HepG2 (cell line): ENCODE results near the gene B3GNT5. TPM values are rescaled to one million over a fixed set of nuclear protein-coding genes. Genes with fewer than 3 reads are reported as not detected.

Experiments
- ATAC-seq: fragments of 200-7000 bp; cut with Tn5 transposase; 3 replicates; pipeline ENCODE4 v1.9.1; 2020; ENCODE audit warnings: mild to moderate bottlenecking, moderate library complexity
- BruUV-seq: library from RNA; stranded (reverse); fragments of 400-500 nt; replicated peaks from 2 replicates; lab custom pipeline; 2021; lab: Mats Ljungman, UMichigan
- CTCF ChIA-PET: fragments of 300-600 bp; formaldehyde crosslinking; extraction: SDS; loops from one replicate; lab custom pipeline; 2021; ENCODE audit warnings: low total read pairs, inconsistent platforms, low intra/inter-chr PET ratio; lab: Yijun Ruan, JAX
- POLR2A ChIA-PET: fragments of 350-600 bp; sonication (Branson Sonifier 250); formaldehyde crosslinking; loops from one replicate; lab custom pipeline; 2020; ENCODE audit warnings: antibody characterized with exemption, inconsistent platforms; lab: Yijun Ruan, JAX
- DNase-seq: peaks from one replicate; pipeline ENCODE4 v3.0.0-alpha.2; 2015; ENCODE audit warnings: low spot score
- FAIRE-seq: peaks from 3 replicates; lab custom pipeline; 2011; peaks lifted over from hg19 to GRCh38; lab: Jason Lieb, UNC
- H2AFZ ChIP-seq: one replicate; pipeline ENCODE4 v1.6.1; 2011; ENCODE audit warnings: low read length, inconsistent platforms
- H3K27ac ChIP-seq: fragments of 300-600 bp; 3 replicates; pipeline ENCODE4 v1.8.0; 2011; ENCODE audit warnings: mixed run types, mild to moderate bottlenecking, mixed read lengths, low read length, inconsistent platforms; ENCODE audit not compliant: insufficient read depth; ENCODE audit errors: extremely low read length
- H3K27me3 ChIP-seq, 2 experiments: fragments of 200-600 bp in 1 of 2; 2 replicates in 1 of 2; 3 replicates in 1 of 2; pipeline versions ENCODE4 v1.6.0 to v1.8.0; 2011; ENCODE audit warnings: low read length in 2 of 2, mild to moderate bottlenecking in 2 of 2, moderate library complexity in 2 of 2, inconsistent platforms in 1 of 2; ENCODE audit not compliant: insufficient read depth in 2 of 2, control insufficient read depth in 1 of 2
- H3K36me3 ChIP-seq, 2 experiments: fragments of 200-600 bp in 1 of 2; replicated peaks in 1 of 2; 2 replicates in 1 of 2; 3 replicates in 1 of 2; pipeline versions ENCODE4 v1.5.1 to v1.8.0; 2011; ENCODE audit warnings: low read length in 2 of 2, inconsistent platforms in 1 of 2; ENCODE audit not compliant: insufficient read depth in 2 of 2, control insufficient read depth in 1 of 2
- H3K4me1 ChIP-seq: 2 replicates; pipeline ENCODE4 v1.5.1; 2012; ENCODE audit warnings: low read length, inconsistent platforms; ENCODE audit not compliant: insufficient read depth
- H3K4me2 ChIP-seq: 2 replicates; pipeline ENCODE4 v1.6.0; 2011; ENCODE audit warnings: low read depth, low read length, inconsistent platforms
- H3K4me3 ChIP-seq, 3 experiments: fragments of 200-600 bp in 1 of 3; sonication (generic), shearing (Covaris generic) in 1 of 3; replicated peaks in 1 of 3; 2 replicates each; pipeline ENCODE4 v1.5.1; 2011 to 2016; ENCODE audit warnings: low read length in 3 of 3, inconsistent platforms in 2 of 3, low read depth in 2 of 3, mild to moderate bottlenecking in 2 of 3, control low read depth in 1 of 3, mixed read lengths in 1 of 3; ENCODE audit not compliant: insufficient read depth in 1 of 3
- H3K79me2 ChIP-seq: one replicate; pipeline ENCODE4 v1.6.1; 2011; ENCODE audit warnings: low read length, inconsistent platforms; ENCODE audit not compliant: insufficient read depth
- H3K9ac ChIP-seq: 2 replicates; pipeline ENCODE4 v1.6.0; 2011; ENCODE audit warnings: mild to moderate bottlenecking, low read depth, low read length, inconsistent platforms; ENCODE audit not compliant: insufficient read depth
- H3K9me3 ChIP-seq: 2 replicates; pipeline ENCODE4 v1.5.1; 2012; ENCODE audit warnings: mild to moderate bottlenecking, low read length
- H4K20me1 ChIP-seq: 2 replicates; pipeline ENCODE4 v1.6.0; 2011; ENCODE audit warnings: inconsistent platforms, mild to moderate bottlenecking, low read length, moderate library complexity; ENCODE audit not compliant: insufficient read depth
- ASH2L ChIP-seq: fragments of 300-600, 200-600 bp; sonication (generic); IDR thresholded peaks from 2 replicates; pipeline ENCODE4 v1.7.0; 2017; ENCODE audit warnings: low read depth, mild to moderate bottlenecking, moderate library complexity, mixed read lengths, low read length; ENCODE audit not compliant: insufficient read length
- CEBPB ChIP-seq: IDR thresholded peaks from 2 replicates; pipeline ENCODE4 v1.6.1; 2011; ENCODE audit warnings: low read depth, low read length, improper control_type of control experiment, borderline replicate concordance
- FOXP4 ChIP-seq: sonication (generic); formaldehyde crosslinking; IDR thresholded peaks from 2 replicates; pipeline ENCODE4 v1.4.0; 2020; ENCODE audit warnings: missing genetic modification reagents
- HDAC1 ChIP-seq: sonication (generic); formaldehyde crosslinking; IDR thresholded peaks from 2 replicates; pipeline ENCODE4 v1.5.1; 2020; ENCODE audit warnings: mild to moderate bottlenecking, missing genetic modification reagents
- KLF11 ChIP-seq: IDR thresholded peaks from 2 replicates; pipeline ENCODE4 v1.6.1; 2016; ENCODE audit warnings: missing compliant biosample characterization
- MAZ ChIP-seq, 2 experiments: sonication (generic) in 1 of 2; formaldehyde crosslinking in 1 of 2; IDR thresholded peaks; 2 replicates each; pipeline versions ENCODE4 v1.5.0 to v1.6.1; 2012 to 2020; ENCODE audit warnings: low read depth in 2 of 2, mild to moderate bottlenecking in 2 of 2, borderline replicate concordance in 1 of 2, improper control_type of control experiment in 1 of 2, low read length in 1 of 2, missing genetic modification reagents in 1 of 2, moderate library complexity in 1 of 2
- SRSF4 ChIP-seq: fragments of 200-400 bp; formaldehyde crosslinking; IDR thresholded peaks from one replicate; pipeline ENCODE4 v1.6.1; 2018; ENCODE audit warnings: mild to moderate bottlenecking, low read depth, low read length, moderate library complexity; ENCODE audit not compliant: poor library complexity, severe bottlenecking
- ZNF12 ChIP-seq: sonication (generic); formaldehyde crosslinking; IDR thresholded peaks from 2 replicates; pipeline ENCODE4 v1.5.0; 2020; ENCODE audit warnings: missing genetic modification reagents
- ZNF564 ChIP-seq: sonication (generic); formaldehyde crosslinking; IDR thresholded peaks from 2 replicates; pipeline ENCODE4 v1.8.1; 2023; ENCODE audit warnings: mild to moderate bottlenecking, missing genetic modification reagents
- WGBS: methylation state at CpG from one replicate; pipeline ENCODE4 v1.1.6; 2017; ENCODE audit warnings: low lambda C conversion rate; 5-methylcytosine and 5-hydroxymethylcytosine counted together
- in situ Hi-C: cut with HindIII; loops from 2 replicates; pipeline ENCODE4 v1.10.0; 2017; ENCODE audit warnings: low pct_unique_long_range_greater_than_20kb; ENCODE audit not compliant: extremely low pct_ligation_motif_present
- intact Hi-C: fragments of 100-400 bp; cut with micrococcal nuclease; formaldehyde crosslinking; loops from one replicate; pipeline ENCODE4 v1.10.0; 2022; ENCODE audit not compliant: unreplicated experiment
- polyA plus RNA-seq, 8 experiments: library from polyadenylated mRNA; depleted of rRNA in 3 of 8; stranded (reverse) in 7 of 8; unstranded in 1 of 8; fragments of >200 nt; fragmentation: Illumina TruSeq in 4 of 8; extraction: Trizol in 4 of 8; gene quantifications; 2 replicates each; pipeline versions ENCODE4 v1.2.1 to v1.2.3, GENCODE V29; 2011 to 2016; ENCODE audit warnings: low read depth in 4 of 8, missing spikeins in 1 of 8, mixed read lengths in 1 of 8; ENCODE audit not compliant: insufficient read depth in 1 of 8
- total RNA-seq, 5 experiments: library from RNA; depleted of rRNA; stranded (reverse); fragments of >200 nt; fragmentation: Illumina TruSeq; extraction: Trizol; gene quantifications; 2 replicates each; pipeline ENCODE4 v1.2.3, GENCODE V29; 2016; ENCODE audit warnings: low read depth in 1 of 5

B3GNT5 gene
- total and polyA plus RNA-seq, 2 of the 13 experiments (the other 11 are each of a cell fraction or from before 2014, with no cell fraction given): not detected

- TF ChIP-seq FOXP4 (CRISPR knock-in tag): no peak
- no peak for TF ChIP-seq SRSF4
Measured at GRCh38 chr3:183242431-183242830, 10.6 kb upstream of the B3GNT5 start (continued).

- no peaks in the 10 kb centered on the region for H3K4me1 ChIP-seq
- ChIA-PET CTCF (no interaction called here), POLR2A (no interaction called here)
- no peak overlapping the region for H3K4me2 ChIP-seq
- DNase-seq: no peak
- no peak for FAIRE-seq
- no peaks in the 10 kb centered on the region for H3K79me2 ChIP-seq
- intact Hi-C loops: no loop called here
- peaks cover 0 to 5% of the 10 kb centered on the region in 2 experiments; a peak in 1 of 5 replicates for H3K27me3 ChIP-seq
- TF ChIP-seq MAZ (IDR thresholded peaks at IDR 0.05; ENCODE audit: borderline replicate concordance, low read depth, low read length) (no peak), MAZ (CRISPR knock-in tag; IDR thresholded peaks at IDR 0.05; ENCODE audit: low read depth) (no peak), CEBPB (no peak), KLF11 (CRISPR knock-in tag) (no peak), ZNF12 (CRISPR knock-in tag) (no peak), HDAC1 (CRISPR knock-in tag) (no peak), ZNF564 (CRISPR knock-in tag) (no peak), ASH2L (no peak)
- BruUV-seq: no TSS peak
- no peak for ATAC-seq
- no peak overlapping the region for H2AFZ ChIP-seq
- no peaks in the 10 kb centered on the region for H4K20me1 ChIP-seq
- no peak overlapping the region for H3K4me3 ChIP-seq
- H3K27ac ChIP-seq: no peak overlapping the region
- 7% methylated on average over 2 of the region's 2 CpGs for WGBS
- H3K9ac ChIP-seq: no peak overlapping the region
- H3K36me3 ChIP-seq: no peaks in the 10 kb centered on the region
- H3K9me3 ChIP-seq: peaks cover 15% of the 10 kb centered on the region
- in situ Hi-C loops: no loop called here
Measured at GRCh38 chr3:183244219-183244618, 8.8 kb upstream of the B3GNT5 start.
